ENCODE data around the gene UNCX.

UNCX gene

GRCh38 chr7:1233333-1234048 lies 819 bp downstream of the UNCX start:
- no peak for DNase-seq

GRCh38 chr7:1234049-1234880 lies 1.6 kb downstream of the UNCX start:
- DNase-seq: no peak

GRCh38 chr7:1234881-1235500 lies 2.3 kb downstream of the UNCX start:
- no peak for DNase-seq

- DNase-seq: no peak
These were observed 2.9 kb downstream of the UNCX start for GRCh38 chr7:1235501-1236131.

GRCh38 chr7:1236132-1236661 lies 3.5 kb downstream of the UNCX start:
- DNase-seq: no peak

- DNase-seq: no peak
These were observed 4.4 kb downstream of the UNCX start for GRCh38 chr7:1236831-1237701.

GRCh38 chr7:1237704-1238255 lies 5.1 kb downstream of the UNCX start:
- no peak for DNase-seq

GRCh38 chr7:1238450-1238882 lies 5.8 kb downstream of the UNCX start:
- DNase-seq: no peak

- DNase-seq: no peak
These were observed 6.5 kb downstream of the UNCX start for GRCh38 chr7:1238931-1239802.

- DNase-seq: no peak
These were observed 7.3 kb downstream of the UNCX start for GRCh38 chr7:1239803-1240516.

GRCh38 chr7:1240517-1241257 lies 8.0 kb downstream of the UNCX start:
- DNase-seq: no peak

GRCh38 chr7:1241258-1241602 lies 8.6 kb downstream of the UNCX start:
- DNase-seq: no peak

- no peak for DNase-seq
These were observed 9.1 kb downstream of the UNCX start for GRCh38 chr7:1241603-1242255.

GRCh38 chr7:1242256-1242605 lies 9.6 kb downstream of the UNCX start:
- DNase-seq: no peak

GRCh38 chr7:1242606-1243289 lies 10.1 kb downstream of the UNCX start:
- no peak for DNase-seq

GRCh38 chr7:1243290-1243963 lies 10.8 kb downstream of the UNCX start:
- no peak for DNase-seq

GRCh38 chr7:1243964-1244416 lies 11.3 kb downstream of the UNCX start:
- no peak for DNase-seq

Measured in HCEC 1CT (cell line).